Measurements from ENCODE around the gene ALKBH7. TPM values are rescaled to one million over a fixed set of nuclear protein-coding genes. Genes with fewer than 3 reads are reported as not detected.
A peak's percentile ranks its signal among the peaks of the same experiment; 100 is the strongest.

The ALKBH7 gene
- total RNA-seq, 6 experiments from 2014 or later = 40.8 to 60.7 (median 47.9) TPM

- DNase-seq = no peak
- Mint-ChIP-seq H3K4me1 (ENCODE audit: low read depth) (peaks cover 26% of the 10 kb centered on the region), H3K4me3 (peak within 1 kb of the TSS; percentile 96)
Observed at GRCh38 chr19:6424195-6424938, 51.8 kb downstream of the ALKBH7 start, which contains the start of gene KHSRP. KHSRP (minus strand) TSS chr19:6424811; CDS start chr19:6424701, 110 bp downstream.

More at GRCh38 chr19:6424195-6424938, 51.8 kb downstream of the ALKBH7 start, which contains the start of gene KHSRP:
- H3K27ac Mint-ChIP-seq = peak within 1 kb of the TSS; percentile 88
- no peak for TF ChIP-seq CTCF (IDR thresholded peaks at IDR 0.05)
- H3K9me3 Mint-ChIP-seq = no peaks in the 10 kb centered on the region
- peaks cover 5% of the 10 kb centered on the region; the same call in 1 of the 2 replicates for H3K27me3 Mint-ChIP-seq (ENCODE audit: insufficient read depth)
- H3K36me3 Mint-ChIP-seq (ENCODE audit: low read depth) = peaks cover 23% of the 10 kb centered on the region

Small RNA genes lying within 50 kb of the gene (microRNA-seq; reads per million reads assigned to microRNA genes)
- 266 reads per million, percentile 60 among the genes with 10 or more reads in this experiment for gene MIR3940
- not detected for gene MIR6790
- 6.2 reads per million for gene MIR6885

Other genes starting within 250 kb of the ALKBH7 start
- not detected for gene ACSBG2, start 237.1 kb upstream of the ALKBH7 start, total RNA-seq (2021; fragmentation: NEBNext Ultra II Directional; extraction: Animal tissue kit (Norgen Biotek cat#: 25700))
- gene MLLT1, start 92.8 kb upstream of the ALKBH7 start, total RNA-seq (2021; fragmentation: NEBNext Ultra II Directional; extraction: Animal tissue kit (Norgen Biotek cat#: 25700)) = 10 to 100 TPM; 54.6 to 69.4 (median 59.5) TPM
- not detected for gene ACER1, start 39.2 kb upstream of the ALKBH7 start, total RNA-seq (2021; fragmentation: NEBNext Ultra II Directional; extraction: Animal tissue kit (Norgen Biotek cat#: 25700))
- 100 to 1,000 TPM; 106 to 114 (median 107) TPM for gene CLPP, start 11.3 kb upstream of the ALKBH7 start, total RNA-seq (2021; fragmentation: NEBNext Ultra II Directional; extraction: Animal tissue kit (Norgen Biotek cat#: 25700))
- 1 to 10 TPM; 1.1 to 2.0 (median 1.5) TPM for gene PSPN, start 3.1 kb downstream of the ALKBH7 start, total RNA-seq (2021; fragmentation: NEBNext Ultra II Directional; extraction: Animal tissue kit (Norgen Biotek cat#: 25700))
- gene GTF2F1, start 20.4 kb downstream of the ALKBH7 start, total RNA-seq (2021; fragmentation: NEBNext Ultra II Directional; extraction: Animal tissue kit (Norgen Biotek cat#: 25700)) = 10 to 100 TPM; 70.4 to 75.1 (median 71.4) TPM
- gene KHSRP, start 52.0 kb downstream of the ALKBH7 start, total RNA-seq (2021; fragmentation: NEBNext Ultra II Directional; extraction: Animal tissue kit (Norgen Biotek cat#: 25700)) = 100 to 1,000 TPM; 259 to 312 (median 301) TPM
- gene SLC25A41, start 61.0 kb downstream of the ALKBH7 start, total RNA-seq (2021; fragmentation: NEBNext Ultra II Directional; extraction: Animal tissue kit (Norgen Biotek cat#: 25700)) = not detected
- 10 to 100 TPM; 15.4 to 25.3 (median 16.8) TPM for gene SLC25A23, start 87.0 kb downstream of the ALKBH7 start, total RNA-seq (2021; fragmentation: NEBNext Ultra II Directional; extraction: Animal tissue kit (Norgen Biotek cat#: 25700))
- gene CRB3, start 91.5 kb downstream of the ALKBH7 start, total RNA-seq (2021; fragmentation: NEBNext Ultra II Directional; extraction: Animal tissue kit (Norgen Biotek cat#: 25700)) = not detected
- gene DENND1C, start 109.0 kb downstream of the ALKBH7 start, total RNA-seq (2021; fragmentation: NEBNext Ultra II Directional; extraction: Animal tissue kit (Norgen Biotek cat#: 25700)) = not detected
- not detected for gene TUBB4A, start 129.5 kb downstream of the ALKBH7 start, total RNA-seq (2021; fragmentation: NEBNext Ultra II Directional; extraction: Animal tissue kit (Norgen Biotek cat#: 25700))
- 1 to 10 TPM in 4 of 6 experiments, under 1 TPM in 2; 0.57 to 3.7 (median 3.2) TPM for gene TNFSF9, start 158.2 kb downstream of the ALKBH7 start, total RNA-seq (2021; fragmentation: NEBNext Ultra II Directional; extraction: Animal tissue kit (Norgen Biotek cat#: 25700))
- not detected for gene CD70, start 218.4 kb downstream of the ALKBH7 start, total RNA-seq (2021; fragmentation: NEBNext Ultra II Directional; extraction: Animal tissue kit (Norgen Biotek cat#: 25700))

Measured in HFFc6 (cell line).